ENCODE results near the gene LAMA1. TPM values are rescaled to one million over a fixed set of nuclear protein-coding genes. Genes with fewer than 3 reads are reported as not detected.

LAMA1 gene
- total RNA-seq, 1 donor from 2014 or later, result not detected

- Histone ChIP-seq H3K27ac (no peak overlapping the region), H3K4me3 (no peak overlapping the region), H3K4me1 (no peaks in the 10 kb centered on the region), H3K27me3 (no peaks in the 10 kb centered on the region), H3K36me3 (no peaks in the 10 kb centered on the region), H3K9me3 (no peaks in the 10 kb centered on the region)
- intact Hi-C loops (cut with DNase I), result no loop called here
- no peak for DNase-seq (ENCODE audit: low spot score in 2 of 2)
- no peak for TF ChIP-seq CTCF (IDR thresholded peaks at IDR 0.05)
Observed at GRCh38 chr18:7032537-7032936, 85.1 kb downstream of the LAMA1 start.

- H3K9me3 ChIP-seq, result no peaks in the 10 kb centered on the region
- intact Hi-C loops (cut with DNase I), result no loop called here
- no peak overlapping the region for H3K4me3 ChIP-seq
- no peaks in the 10 kb centered on the region for H3K4me1 ChIP-seq
- DNase-seq (ENCODE audit: low spot score in 2 of 2), result no peak
- TF ChIP-seq CTCF (IDR thresholded peaks at IDR 0.05), result no peak
- no peaks in the 10 kb centered on the region for H3K27me3 ChIP-seq
- H3K27ac ChIP-seq, result no peak overlapping the region
- H3K36me3 ChIP-seq, result no peaks in the 10 kb centered on the region
Observed at GRCh38 chr18:7028625-7029024, 89.0 kb downstream of the LAMA1 start.

GRCh38 chr18:7025194-7025593 is 92.4 kb downstream of the LAMA1 start:
- intact Hi-C loops (cut with DNase I), result no loop called here
- DNase-seq (ENCODE audit: low spot score in 2 of 2), result no peak
- H3K27me3 ChIP-seq, result no peaks in the 10 kb centered on the region
- H3K27ac ChIP-seq, result no peak overlapping the region
- no peaks in the 10 kb centered on the region for H3K36me3 ChIP-seq
- no peaks in the 10 kb centered on the region for H3K9me3 ChIP-seq
- H3K4me3 ChIP-seq, result no peak overlapping the region
- no peak for TF ChIP-seq CTCF (IDR thresholded peaks at IDR 0.05)
- no peaks in the 10 kb centered on the region for H3K4me1 ChIP-seq

GRCh38 chr18:7023581-7023980 is 94.0 kb downstream of the LAMA1 start:
- no peaks in the 10 kb centered on the region for H3K9me3 ChIP-seq
- H3K4me3 ChIP-seq, result no peak overlapping the region
- no peak for TF ChIP-seq CTCF (IDR thresholded peaks at IDR 0.05)
- no peaks in the 10 kb centered on the region for H3K36me3 ChIP-seq
- H3K27me3 ChIP-seq, result no peaks in the 10 kb centered on the region
- no peak overlapping the region for H3K27ac ChIP-seq
- H3K4me1 ChIP-seq, result no peaks in the 10 kb centered on the region
- intact Hi-C loops (cut with DNase I), result no loop called here
- DNase-seq (ENCODE audit: low spot score in 2 of 2), result no peak

GRCh38 chr18:7023063-7023580 is 94.5 kb downstream of the LAMA1 start:
- no peak overlapping the region for H3K27ac ChIP-seq
- no peak overlapping the region for H3K4me3 ChIP-seq
- no peaks in the 10 kb centered on the region for H3K36me3 ChIP-seq
- no peaks in the 10 kb centered on the region for H3K9me3 ChIP-seq
- H3K4me1 ChIP-seq, result no peaks in the 10 kb centered on the region
- no peaks in the 10 kb centered on the region for H3K27me3 ChIP-seq
- no peak for TF ChIP-seq CTCF (IDR thresholded peaks at IDR 0.05)
- no peak for DNase-seq (ENCODE audit: low spot score in 2 of 2)
- intact Hi-C loops (cut with DNase I), result no loop called here

All from ascending aorta (tissue), 2 donors.